PC-9 (cell line): Measurements from ENCODE around the gene VIPR1.

Experiments
- EZH2 ChIP-seq: fragments of 200-600 bp; sonication (generic); IDR thresholded peaks from 2 replicates; pipeline ENCODE4 v1.8.0; 2017; ENCODE audit warnings: antibody characterized with exemption, low read depth
- TF ChIP-seq, protein P1 (sequence below): fragments of 200-600 bp; sonication (generic); conservative IDR thresholded peaks from 2 replicates; pipeline ENCODE4 v1.6.1; 2017; ENCODE audit warnings: mixed run types, antibody characterized with exemption, mild to moderate bottlenecking, moderate library complexity

DNA sequence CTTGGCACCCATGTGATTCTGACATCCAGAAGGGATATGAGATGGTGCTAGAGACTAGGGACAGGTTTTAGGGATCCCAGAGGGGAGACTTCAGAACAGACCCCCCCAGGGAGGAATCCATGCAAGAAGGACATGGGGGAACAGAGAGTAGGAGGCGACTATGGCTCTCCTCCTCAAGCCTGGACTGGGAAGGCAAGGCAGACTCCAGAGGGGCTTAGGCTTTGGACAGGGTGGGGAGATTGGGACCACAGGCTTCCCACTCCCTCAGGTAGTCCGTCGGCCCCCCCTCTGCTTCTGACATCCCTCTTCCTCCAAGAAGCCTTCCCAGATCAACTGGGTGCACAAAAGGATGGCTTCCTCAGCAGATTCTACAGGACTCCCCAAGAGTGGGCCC lies 3.0 kb upstream of the VIPR1 start:
- TF ChIP-seq, protein P1, sequence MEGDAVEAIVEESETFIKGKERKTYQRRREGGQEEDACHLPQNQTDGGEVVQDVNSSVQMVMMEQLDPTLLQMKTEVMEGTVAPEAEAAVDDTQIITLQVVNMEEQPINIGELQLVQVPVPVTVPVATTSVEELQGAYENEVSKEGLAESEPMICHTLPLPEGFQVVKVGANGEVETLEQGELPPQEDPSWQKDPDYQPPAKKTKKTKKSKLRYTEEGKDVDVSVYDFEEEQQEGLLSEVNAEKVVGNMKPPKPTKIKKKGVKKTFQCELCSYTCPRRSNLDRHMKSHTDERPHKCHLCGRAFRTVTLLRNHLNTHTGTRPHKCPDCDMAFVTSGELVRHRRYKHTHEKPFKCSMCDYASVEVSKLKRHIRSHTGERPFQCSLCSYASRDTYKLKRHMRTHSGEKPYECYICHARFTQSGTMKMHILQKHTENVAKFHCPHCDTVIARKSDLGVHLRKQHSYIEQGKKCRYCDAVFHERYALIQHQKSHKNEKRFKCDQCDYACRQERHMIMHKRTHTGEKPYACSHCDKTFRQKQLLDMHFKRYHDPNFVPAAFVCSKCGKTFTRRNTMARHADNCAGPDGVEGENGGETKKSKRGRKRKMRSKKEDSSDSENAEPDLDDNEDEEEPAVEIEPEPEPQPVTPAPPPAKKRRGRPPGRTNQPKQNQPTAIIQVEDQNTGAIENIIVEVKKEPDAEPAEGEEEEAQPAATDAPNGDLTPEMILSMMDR = no peak
- TF ChIP-seq EZH2 = no peak
